ENCODE data around the gene RABGEF1.
A peak's percentile ranks its signal among the peaks of the same experiment; 100 is the strongest.
"Not testable (repeated sequence)": the region's sequence is repeated elsewhere in the genome, so short reads cannot be mapped to it uniquely, and the experiment has no call there.

The RABGEF1 gene

DNA sequence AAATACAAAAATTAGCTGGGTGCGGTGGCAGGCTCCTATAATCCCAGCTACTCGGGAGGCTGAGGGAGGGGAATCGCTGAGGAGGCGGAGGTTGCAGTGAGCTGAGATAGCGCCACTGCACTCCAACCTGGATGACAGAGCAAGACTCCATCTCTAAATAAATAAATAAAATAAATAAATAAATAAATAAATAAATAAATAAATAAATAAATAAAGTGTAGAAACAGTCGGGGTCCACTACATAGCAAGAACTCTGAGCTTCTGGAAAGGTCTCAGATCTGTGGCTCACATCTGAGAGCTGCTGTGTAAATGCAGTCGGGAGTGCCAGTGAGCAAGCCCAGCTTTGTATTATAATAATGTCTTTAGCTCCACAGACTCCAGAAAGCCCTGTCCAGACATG lies 76.1 kb downstream of the RABGEF1 start:
- DNase-seq, result not testable (repeated sequence)

DNA sequence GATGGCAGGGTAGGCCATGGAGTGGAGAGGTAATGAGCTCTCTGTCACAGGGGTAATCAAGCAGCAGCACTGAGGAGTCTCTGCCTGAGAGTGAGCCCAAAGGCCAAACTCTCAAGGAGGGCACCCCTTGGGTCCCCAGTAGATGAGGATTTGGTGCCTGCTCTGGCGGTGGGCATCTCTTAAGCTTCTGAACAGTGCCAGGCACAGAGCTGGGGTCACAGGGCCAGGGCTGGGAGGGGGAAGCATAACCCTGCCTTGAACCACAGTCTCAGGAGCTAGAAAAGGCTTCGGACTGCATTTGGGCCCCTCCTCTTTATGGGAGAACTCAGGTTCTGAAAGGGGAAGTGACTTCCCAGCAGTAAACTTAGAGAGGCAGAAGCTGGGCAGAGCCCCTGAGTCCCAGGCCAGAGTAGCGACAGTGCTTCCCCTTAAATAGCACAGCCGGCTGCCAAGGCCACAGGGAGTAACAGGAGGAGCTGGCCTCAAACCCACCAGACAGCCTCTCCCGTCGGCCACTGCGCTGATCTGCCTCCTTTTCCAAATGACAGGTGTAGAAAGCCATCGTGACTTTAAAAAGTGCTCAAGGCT lies 76.8 kb downstream of the RABGEF1 start:
- not testable (repeated sequence) for DNase-seq

DNA sequence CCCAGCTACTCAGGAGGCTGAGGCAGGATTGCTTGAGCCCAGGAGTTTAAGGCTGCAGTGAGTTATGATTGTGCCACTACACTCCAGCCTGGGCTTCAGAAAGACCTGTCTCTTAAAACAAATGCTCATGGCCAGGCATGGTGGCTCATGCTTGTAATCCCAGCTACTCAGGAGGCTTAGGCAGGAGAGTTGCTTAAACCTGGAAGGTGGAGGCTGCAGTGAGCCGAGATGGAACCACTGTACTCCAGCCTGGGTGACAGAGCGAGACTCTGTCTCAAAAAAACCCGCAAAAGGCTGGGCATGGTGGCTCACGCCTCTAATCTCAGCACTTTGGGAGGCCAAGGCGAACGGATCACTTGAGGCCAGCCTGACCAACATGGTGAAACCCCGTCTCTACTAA lies 77.4 kb downstream of the RABGEF1 start:
- not testable (repeated sequence) for DNase-seq

DNA sequence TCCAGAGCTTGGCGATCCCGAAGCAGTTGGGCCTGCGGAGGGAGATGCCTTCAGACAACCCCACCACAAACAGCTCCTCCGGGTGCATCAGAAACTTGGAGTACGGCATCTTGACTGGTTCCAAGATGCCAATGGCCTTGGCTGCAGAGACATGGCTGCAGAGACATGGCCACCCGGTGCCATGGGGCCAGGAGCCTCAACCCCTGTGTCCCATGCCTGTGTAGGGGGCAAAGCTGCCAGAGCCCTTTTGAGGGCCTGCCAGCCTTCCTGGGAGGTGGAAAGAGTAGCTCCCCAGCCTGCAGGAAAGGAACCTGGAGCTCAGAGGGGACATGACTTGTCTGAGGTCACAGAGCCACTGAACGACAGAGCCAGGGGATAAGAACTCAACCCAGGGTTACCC lies 83.5 kb downstream of the RABGEF1 start:
- no peak for DNase-seq

DNA sequence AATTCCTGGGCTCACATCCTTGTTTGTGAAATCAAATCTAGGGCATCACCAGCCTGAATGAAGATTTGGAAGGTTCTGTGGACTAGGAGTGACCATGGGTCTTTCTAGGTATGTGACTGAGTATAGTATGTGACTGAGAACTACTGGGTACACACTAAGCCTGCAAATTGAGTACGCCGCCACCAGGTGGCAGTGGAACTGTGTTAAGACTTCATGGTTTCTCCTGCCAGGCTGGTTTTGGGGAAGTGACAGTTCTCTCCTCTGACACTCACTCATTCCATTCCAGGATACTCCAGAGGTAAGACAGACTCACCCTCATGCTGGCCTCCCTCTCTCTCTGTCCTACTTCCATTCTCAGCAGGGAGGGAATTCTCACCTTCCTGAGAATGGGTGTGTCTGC lies 85.0 kb downstream of the RABGEF1 start:
- DNase-seq, result peak in 1 of 6 experiments; percentile 6

DNA sequence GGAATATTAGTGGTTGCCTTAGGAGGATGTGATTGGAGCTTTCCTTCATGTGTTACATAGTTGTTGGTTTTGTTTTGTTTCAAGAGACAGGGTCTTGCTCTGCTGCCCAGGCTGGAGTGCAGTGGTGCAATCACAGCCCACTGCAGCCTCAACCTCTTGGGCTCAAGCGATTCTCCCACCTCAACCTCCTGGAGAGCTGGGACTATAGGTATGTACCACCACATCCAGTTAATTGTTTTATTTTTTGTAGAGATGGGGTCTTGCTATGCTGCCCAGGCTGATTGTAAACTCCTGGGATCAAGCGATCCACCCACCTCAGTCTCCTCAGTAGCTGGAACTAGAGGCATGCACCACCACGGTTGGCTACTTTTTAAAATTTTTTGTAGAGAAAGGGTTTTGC lies 86.1 kb downstream of the RABGEF1 start:
- no peak for DNase-seq

DNA sequence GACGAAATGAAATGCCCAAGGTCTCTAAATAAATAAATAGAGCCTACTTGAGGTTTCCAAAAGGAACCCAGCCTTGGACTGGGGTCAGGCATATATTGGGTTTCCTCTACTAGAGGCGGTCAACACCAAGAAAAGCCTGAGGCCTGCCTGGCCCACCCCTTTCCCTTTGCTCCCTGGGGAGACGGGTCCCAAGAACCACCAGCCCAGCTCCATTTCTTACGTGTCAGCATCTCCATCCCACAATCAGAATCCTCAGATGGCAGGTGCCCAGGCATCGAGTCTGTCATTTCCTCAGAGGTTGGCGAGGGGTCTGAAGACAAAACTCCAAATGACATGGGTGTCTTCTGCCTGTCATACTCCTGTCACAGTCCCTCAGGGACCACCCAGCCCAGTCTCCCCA lies 90.4 kb downstream of the RABGEF1 start:
- not testable (repeated sequence) for DNase-seq

DNA sequence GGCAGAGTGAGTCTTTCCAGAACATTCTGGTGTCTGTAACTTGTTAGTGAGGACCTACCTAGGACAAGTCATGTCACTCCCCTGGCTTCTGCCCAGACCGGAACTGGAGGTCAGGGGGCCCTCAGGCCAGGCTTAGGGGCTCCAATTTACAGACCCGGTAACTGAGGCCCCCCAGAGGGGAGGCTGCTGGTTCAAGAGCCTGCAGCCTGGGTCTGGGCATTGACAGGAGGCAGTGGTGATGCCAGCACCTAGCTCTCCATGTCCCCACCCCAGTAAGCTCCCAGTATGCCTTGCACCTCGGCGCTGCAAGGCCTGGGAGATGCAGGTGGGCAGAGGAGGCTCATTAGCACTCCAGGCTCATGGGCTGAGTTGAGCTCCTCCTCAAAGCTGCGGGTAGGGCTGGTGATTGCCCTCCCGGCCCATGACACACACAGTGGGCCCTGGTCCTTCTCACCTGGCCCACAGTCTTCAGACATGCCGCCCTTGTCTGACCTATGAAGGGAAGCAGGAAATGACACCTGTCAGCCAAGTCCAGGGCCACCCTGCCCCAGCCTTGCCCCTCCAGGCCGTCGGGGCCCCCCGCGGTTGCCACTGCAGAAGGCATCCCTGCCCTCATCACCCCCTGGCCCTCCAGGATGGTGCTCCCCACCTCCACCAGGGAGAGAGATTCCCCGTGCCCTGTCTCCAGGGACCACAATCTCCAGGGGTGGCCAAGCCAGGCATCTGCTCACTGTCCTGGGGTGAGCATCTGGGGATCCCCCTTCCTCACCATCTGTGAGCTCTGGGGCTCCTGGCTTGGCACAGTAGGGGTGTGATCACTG lies 92.2 kb downstream of the RABGEF1 start:
- DNase-seq, result no peak

DNA sequence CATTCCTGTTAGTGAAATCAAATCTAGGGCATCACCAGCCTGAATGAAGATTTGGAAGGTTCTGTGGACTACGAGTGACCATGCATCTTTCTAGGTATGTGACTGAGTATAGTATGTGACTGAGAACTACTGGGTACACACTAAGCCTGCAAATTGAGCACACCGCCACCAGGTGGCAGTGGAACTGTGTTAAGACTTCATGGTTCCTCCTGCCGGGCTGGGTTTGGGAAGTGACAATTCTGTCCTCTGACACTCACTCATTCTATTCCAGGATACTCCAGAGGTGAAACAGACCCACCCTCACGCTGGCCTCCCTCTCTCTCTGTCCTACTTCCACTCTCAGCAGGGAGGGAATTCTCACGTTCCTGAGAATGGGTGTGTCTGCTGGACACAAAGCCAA lies 96.5 kb downstream of the RABGEF1 start:
- peak in 1 of 6 experiments; percentile 7 for DNase-seq

DNA sequence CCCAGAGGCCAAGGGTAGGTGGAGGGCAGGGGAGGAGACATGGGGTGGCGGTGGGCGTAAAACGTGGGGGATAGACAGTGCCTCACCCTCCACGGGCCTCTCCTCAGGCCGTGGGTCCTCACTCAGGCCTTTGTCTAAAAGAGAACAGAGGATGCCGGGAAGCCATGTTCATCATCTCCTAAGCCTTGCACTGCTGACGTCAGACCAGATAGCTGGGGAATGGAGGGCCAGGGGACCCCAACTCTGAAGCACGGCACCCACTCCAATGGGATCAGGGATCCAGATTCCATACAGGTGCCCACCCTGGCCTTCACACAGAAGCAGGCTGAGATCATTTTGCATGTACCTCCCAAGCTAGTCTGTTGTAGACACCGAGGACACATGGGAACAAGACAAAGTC lies 97.1 kb downstream of the RABGEF1 start:
- DNase-seq, result no peak

DNA sequence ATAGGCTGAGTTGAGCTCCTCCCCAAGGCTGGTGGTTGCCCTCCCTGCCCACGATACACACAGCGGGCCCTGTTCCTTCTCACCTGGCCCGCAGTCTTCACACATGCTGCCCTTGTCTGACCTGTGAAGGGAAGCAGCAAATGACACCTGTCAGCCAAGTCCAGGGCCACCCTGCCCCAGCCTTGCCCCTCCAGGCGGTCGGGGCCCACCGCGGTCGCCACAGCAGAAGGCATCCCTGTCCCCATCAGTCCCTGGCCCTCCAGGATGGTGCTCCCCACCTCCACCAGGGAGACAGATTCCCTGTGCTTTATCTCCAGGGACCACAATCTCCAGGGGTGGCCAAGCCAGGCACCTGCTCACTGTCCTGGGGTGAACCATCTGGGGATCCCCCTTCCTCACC lies 99.3 kb downstream of the RABGEF1 start:
- no peak for DNase-seq

DNA sequence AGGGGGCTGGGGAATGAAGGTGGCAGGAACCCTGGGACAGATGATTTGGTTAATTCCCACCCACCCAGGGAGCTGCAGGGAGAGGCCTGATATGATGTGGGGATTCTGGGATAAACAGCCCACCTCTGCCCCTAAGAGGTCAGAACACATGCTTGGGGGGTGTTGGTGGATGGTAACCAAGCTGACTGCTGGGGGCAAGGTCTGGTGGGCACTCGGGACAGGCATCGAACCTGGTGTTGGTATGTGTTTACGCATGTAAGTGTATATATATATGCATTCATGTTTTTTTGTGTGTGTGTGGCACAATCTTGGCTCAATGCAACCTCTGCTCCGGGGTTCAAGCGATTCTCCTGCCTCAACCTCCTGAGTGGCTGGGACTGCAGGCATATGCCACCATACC lies 99.8 kb downstream of the RABGEF1 start:
- no peak for DNase-seq

DNA sequence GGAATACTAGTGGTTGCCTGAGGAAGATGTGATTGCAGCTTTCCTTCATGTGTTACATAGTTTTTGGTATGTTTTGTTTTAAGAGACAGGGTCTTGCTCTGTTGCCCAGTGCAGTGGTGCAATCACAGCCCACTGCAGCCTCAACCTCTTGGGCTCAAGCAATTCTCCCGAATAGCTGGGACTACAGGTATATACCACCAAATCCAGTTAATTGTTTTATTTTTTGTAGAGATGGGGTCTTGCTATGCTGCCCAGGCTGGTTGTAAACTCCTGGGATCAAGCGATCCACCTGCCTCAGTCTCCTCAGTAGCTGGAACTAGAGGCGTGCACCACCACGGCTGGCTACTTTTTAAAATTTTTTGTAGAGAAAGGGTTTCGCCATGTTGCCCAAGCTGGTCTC lies 101.4 kb downstream of the RABGEF1 start:
- no peak for DNase-seq

DNA sequence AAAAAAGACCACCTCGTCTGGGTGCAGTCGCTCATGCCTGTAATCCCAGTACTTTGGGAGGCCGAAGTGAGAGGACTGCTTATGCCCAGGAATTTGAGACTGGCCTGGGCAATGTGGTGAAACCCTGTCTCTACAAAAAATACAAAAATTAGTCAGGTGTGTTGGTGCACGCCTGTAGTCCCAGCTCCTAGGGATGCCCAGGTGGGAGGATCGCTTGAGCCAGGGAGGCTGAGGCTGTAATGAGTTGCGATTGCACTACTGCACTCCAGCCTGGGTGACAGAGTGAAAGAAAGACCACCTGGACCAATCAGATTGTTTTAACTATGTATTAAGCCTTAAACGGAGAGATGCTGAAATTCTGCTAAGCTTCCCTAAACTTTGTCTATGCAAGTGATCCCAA lies 103.0 kb downstream of the RABGEF1 start:
- DNase-seq, result not testable (repeated sequence)

DNA sequence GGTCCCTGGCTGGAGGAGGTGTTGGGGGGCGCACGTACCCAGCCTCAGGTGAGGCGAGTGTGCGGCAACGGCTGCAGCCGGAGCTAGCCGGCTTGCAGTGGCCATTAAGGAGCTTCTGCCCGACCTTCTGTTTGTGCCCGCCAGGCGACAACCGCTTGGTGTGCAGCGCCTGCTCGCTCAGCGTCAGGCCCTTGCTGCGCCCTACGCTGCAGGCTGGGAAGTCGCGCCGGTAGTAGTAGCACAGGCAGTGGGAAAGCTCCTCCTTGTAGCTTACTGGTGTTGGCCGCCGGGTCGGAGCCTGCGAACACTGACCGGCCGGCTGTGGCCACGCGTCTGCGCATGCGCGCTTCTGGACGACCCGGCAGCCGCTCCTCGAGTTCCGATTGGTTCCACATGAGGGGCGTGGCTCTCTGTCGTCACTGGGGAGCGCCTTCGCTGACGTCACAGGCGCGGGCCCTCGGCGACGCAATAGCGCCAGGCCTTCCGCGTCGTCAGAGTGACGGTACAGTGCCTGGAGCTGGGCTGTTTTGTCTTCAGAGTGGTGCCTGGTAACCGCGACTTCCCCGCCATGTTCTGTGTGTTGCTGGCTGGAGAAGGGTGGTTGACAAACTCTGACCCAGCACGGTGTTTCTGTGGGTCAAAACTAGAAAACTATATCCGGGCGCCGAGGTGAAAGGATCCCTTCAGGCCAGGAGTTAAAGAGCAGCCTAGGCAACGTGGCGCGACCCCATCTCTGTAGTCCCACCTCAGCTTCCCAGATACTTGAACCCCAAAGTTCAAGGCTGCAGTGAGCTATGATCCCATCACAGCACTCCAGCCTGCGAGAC lies 104.2 kb downstream of the RABGEF1 start:
- peak; percentile 97 to 99 (median 98) for DNase-seq

DNA sequence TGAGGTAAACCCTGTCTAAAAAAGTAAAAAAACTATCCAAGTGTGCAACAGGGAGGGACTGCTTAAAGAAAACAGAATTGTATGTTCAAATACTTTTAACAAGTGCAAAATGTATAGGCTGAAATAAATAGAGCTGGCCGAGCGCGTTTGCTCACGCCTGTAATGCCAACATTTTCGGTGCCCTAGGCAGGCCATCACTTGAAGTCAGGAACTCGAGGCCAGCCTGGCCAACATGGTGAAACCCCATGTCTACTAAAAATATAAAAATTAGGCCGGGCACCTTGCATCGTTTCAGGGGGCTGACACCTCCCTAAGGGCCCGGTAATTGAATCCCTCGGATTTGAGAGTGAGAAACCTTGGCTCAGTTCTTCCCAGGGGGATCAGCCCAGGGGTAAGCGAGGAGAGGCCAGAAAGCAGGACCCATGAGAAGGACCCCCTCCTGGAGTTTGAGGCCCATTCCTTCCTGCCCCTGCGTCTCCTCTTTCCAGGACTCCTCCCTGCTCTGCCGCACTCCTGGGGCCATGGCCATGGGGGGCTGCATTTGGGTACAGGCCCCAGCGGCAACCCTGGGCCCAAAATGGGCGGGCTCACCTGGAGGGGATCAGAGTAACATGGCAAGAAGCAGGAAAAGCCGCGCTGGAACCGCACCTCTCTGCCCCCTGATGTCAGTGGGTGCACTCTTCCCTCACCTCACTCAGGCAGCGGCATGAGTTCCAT lies 105.0 kb downstream of the RABGEF1 start:
- peak in 1 of 6 experiments; percentile 29 for DNase-seq

DNA sequence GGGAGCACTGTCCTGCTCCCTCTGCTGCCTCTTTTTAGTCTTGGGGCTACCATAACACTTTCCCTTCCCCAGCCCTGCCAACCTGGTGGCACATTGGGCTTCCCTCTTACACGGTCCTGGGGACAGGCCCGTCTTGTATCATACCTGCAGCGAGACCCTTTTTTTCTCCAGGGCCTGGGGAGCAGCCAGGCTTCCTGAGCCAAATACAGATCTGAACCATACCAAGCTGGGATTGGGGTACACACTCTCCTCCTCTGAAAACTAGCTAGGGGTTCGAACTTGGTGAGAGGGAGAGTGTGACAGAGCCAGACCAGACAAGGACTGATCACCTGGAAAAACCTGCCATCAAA lies 105.5 kb downstream of the RABGEF1 start:
- DNase-seq, result not testable (repeated sequence)

DNA sequence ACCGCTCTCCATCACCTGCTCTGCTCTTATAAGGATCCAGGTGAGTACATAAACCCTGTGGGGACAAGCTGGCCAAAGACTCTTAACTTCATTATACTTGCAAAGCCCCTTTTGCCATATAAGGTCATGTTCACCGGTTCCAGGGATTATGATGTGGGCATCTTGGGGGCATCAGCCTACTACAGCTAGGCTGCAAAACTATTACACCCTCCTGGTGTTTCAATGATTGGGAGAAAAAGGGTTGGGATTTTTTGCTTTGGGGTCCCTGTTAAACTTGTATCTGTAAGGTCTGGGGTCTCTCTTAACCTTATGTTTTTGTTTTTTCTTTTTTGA lies 107.0 kb downstream of the RABGEF1 start:
- not testable (repeated sequence) for DNase-seq

DNA sequence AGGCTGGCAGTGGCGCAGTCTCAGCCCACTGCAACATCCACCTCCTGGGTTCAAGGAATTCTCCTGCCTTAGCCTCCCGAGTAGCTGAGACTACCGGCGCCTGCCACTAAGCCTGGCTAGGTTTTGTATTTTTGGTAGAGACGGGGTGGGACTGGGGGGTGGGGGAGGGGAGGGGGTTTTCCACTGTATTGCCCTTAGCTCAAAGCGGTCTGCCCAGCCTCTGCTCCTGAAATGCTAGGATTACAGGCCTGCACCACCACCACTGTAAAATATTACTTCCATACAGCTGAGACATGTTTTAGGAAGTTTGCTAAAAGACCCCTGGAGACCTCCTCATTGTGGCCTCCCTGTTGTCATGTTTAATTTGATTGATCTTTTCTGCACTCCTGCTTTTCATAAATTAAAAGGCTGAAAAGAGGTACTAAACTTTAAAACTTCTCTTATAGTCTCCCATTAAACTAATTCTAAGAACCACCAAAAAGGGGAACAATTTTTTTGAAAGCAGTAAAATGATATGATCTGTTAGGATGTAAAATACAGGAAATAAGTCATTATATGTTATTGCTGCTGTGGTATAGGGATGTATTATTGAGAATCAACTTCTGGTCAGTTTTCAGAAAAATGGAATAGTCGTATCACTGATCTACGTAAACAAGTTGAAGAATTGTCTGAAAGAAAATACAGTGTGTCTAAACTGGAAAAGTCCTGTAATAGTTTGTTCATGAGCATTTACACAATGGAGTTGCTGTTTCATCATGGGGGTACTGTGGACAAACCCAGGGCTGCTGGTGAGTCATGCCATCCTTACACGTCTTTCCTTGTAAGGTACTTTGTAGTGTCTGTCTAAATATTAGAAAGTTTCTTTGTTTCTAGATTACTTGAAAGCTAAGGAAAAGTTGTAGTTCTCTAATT lies 107.6 kb downstream of the RABGEF1 start:
- no peak for DNase-seq

DNA sequence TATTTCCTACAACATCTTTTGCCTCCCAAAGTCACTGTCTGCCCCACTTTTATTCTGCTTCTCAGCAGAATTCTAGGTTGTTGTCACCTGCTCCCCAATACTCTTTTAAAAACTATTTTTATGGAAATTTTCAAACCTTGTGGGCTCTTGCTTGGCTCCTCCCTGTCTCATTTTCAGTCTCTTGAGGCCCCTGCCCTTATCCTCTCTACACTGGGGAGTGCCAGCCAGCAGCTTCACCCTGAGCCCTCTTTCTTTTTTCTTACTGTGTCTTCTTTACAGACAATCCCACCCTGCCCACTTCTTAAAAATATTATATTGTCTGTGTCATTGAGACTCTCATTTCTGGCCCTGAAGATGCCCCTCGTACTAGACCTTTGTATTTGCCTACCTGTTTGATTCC lies 118.8 kb downstream of the RABGEF1 start:
- DNase-seq, result no peak

DNA sequence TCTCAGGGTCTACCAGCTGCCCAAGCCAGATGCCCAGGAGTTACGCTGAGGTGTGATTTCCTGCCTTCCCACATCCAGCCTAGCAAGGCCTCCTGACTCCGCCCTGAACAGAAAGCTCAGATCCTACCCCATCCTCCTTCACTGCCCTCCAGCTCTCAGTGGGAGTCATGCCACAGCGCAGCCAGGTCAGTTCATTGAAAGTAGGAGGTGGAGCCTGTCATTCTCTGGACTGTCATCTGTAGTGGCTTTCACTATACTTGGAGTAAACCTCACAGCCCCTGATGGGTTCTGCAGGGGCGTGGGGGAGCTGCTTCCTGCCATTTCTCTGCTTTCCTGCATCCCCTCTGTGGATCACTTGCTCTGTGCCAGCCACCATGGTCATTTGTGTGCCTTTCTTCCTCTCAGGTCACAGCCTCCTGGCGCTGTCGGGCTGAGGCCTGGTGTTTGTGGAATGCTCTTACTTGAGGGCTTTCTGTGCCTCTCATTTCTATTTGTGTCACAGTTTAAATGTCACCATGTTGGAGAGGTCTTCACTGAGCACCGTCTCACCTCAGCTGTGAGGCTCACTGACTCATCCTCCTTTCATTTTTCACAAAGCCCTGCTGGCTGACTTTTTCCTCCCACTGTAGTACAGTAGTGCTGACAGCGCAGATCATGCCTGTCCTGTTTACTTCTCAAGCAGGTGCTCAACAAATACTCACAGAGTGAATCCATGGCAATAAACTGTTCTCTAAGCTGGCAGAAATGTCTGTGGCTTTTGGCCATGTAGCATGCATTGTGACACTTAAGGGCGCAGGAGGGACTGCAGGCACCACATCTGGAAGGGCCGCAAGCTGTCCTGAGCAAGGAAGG lies 119.5 kb downstream of the RABGEF1 start:
- no peak for DNase-seq

Data from stimulated activated naive CD4-positive, alpha-beta T cell (primary cell).